Measurements from ENCODE around the gene ATP6V0E2. TPM values are rescaled to one million over a fixed set of nuclear protein-coding genes. Genes with fewer than 3 reads are reported as not detected.

ATP6V0E2 gene
- total and polyA plus RNA-seq, 2 donors from 2014 or later = 19.8 to 138 TPM

DNA sequence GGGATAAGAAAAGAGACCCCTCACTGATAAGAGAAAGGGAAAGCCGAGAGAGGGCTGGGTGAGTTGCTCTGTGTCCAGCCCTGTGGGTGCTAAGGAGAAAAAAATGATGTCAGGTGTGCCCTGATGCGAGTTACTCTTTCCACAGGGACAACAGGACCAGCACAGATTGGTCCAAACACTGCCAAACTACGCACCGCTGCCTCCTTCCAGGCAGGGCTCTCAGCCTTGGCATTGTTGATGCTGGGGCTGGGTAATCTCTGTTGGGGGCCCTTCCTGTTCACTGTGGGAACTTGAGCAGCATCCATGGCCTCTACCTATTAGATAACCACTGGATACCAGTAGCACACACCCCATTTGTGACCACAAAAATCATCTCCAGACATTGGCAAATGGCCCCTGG, 10.3 kb upstream of the ATP6V0E2 start:
- no peak for TF ChIP-seq CTCF (IDR thresholded peaks at IDR 0.05; ENCODE audit: borderline replicate concordance, extremely low read depth, insufficient read depth)
- no peaks in the 10 kb centered on the region for H3K27me3 ChIP-seq (ENCODE audit: control insufficient read depth, insufficient read depth, low read length)
- no peak for FAIRE-seq
- H3K27ac ChIP-seq (ENCODE audit: low read depth in 2 of 2, low read length in 2 of 2) = no peak overlapping the region
- intact Hi-C loops (cut with DNase I) = no loop called here
- H3K4me1 ChIP-seq (ENCODE audit: control insufficient read depth in 2 of 3, insufficient read depth in 2 of 3, low read depth in 1 of 3, low read length in 3 of 3) = no peaks in the 10 kb centered on the region
- H3K9ac ChIP-seq (ENCODE audit: low read length in 3 of 3) = no peak overlapping the region
- H3K4me3 ChIP-seq (ENCODE audit: low read length in 3 of 3) = no peak overlapping the region
- no peak for DNase-seq
- H3K9me3 ChIP-seq (ENCODE audit: control insufficient read depth in 2 of 3, insufficient read depth in 1 of 3, low read length in 3 of 3) = no peaks in the 10 kb centered on the region
- peaks cover 0 to 34% (median 14%) of the 10 kb centered on the region in 3 donors for H3K36me3 ChIP-seq (ENCODE audit: control insufficient read depth in 2 of 3, insufficient read depth in 3 of 3, low read length in 3 of 3)

GRCh38 chr7:149864023-149864422, 9.7 kb upstream of the ATP6V0E2 start:
- no peak for TF ChIP-seq CTCF (IDR thresholded peaks at IDR 0.05; ENCODE audit: borderline replicate concordance, extremely low read depth, insufficient read depth)
- no peaks in the 10 kb centered on the region for H3K27me3 ChIP-seq (ENCODE audit: control insufficient read depth, insufficient read depth, low read length)
- intact Hi-C loops (cut with DNase I) = no loop called here
- H3K9me3 ChIP-seq (ENCODE audit: control insufficient read depth in 2 of 3, insufficient read depth in 1 of 3, low read length in 3 of 3) = no peaks in the 10 kb centered on the region
- no peak for FAIRE-seq
- DNase-seq = no peak
- H3K4me3 ChIP-seq (ENCODE audit: low read length in 3 of 3) = no peak overlapping the region
- peaks cover 0 to 34% (median 14%) of the 10 kb centered on the region in 3 donors for H3K36me3 ChIP-seq (ENCODE audit: control insufficient read depth in 2 of 3, insufficient read depth in 3 of 3, low read length in 3 of 3)
- H3K9ac ChIP-seq (ENCODE audit: low read length in 3 of 3) = no peak overlapping the region
- H3K27ac ChIP-seq (ENCODE audit: low read depth in 2 of 2, low read length in 2 of 2) = no peak overlapping the region
- no peaks in the 10 kb centered on the region for H3K4me1 ChIP-seq (ENCODE audit: control insufficient read depth in 2 of 3, insufficient read depth in 2 of 3, low read depth in 1 of 3, low read length in 3 of 3)

- TF ChIP-seq CTCF (IDR thresholded peaks at IDR 0.05; ENCODE audit: borderline replicate concordance, extremely low read depth, insufficient read depth) = no peak
- intact Hi-C loops (cut with DNase I) = no loop called here
Measured at GRCh38 chr7:149864751-149865150, 9.0 kb upstream of the ATP6V0E2 start.

GRCh38 chr7:149865437-149865836, 8.3 kb upstream of the ATP6V0E2 start:
- Histone ChIP-seq H3K36me3 (ENCODE audit: control insufficient read depth in 2 of 3, insufficient read depth in 3 of 3, low read length in 3 of 3) (peaks cover 0 to 26% (median 14%) of the 10 kb centered on the region in 3 donors), H3K9ac (ENCODE audit: low read length in 3 of 3) (no peak overlapping the region), H3K4me1 (ENCODE audit: control insufficient read depth in 2 of 3, insufficient read depth in 2 of 3, low read depth in 1 of 3, low read length in 3 of 3) (no peaks in the 10 kb centered on the region), H3K27ac (ENCODE audit: low read depth in 2 of 2, low read length in 2 of 2) (no peak overlapping the region), H3K4me3 (ENCODE audit: low read length in 3 of 3) (no peak overlapping the region), H3K9me3 (ENCODE audit: control insufficient read depth in 2 of 3, insufficient read depth in 1 of 3, low read length in 3 of 3) (no peaks in the 10 kb centered on the region), H3K27me3 (ENCODE audit: control insufficient read depth, insufficient read depth, low read length) (no peaks in the 10 kb centered on the region)
- FAIRE-seq (no peak), DNase-seq (peak in 1 of 5 donors; percentile 69)
- TF ChIP-seq CTCF (IDR thresholded peaks at IDR 0.05; ENCODE audit: borderline replicate concordance, extremely low read depth, insufficient read depth) = no peak
- intact Hi-C loops (cut with DNase I) = no loop called here

More at GRCh38 chr7:149864751-149865150, 9.0 kb upstream of the ATP6V0E2 start:
- Histone ChIP-seq H3K36me3 (ENCODE audit: control insufficient read depth in 2 of 3, insufficient read depth in 3 of 3, low read length in 3 of 3) (peaks cover 0 to 33% (median 14%) of the 10 kb centered on the region in 3 donors), H3K9me3 (ENCODE audit: control insufficient read depth in 2 of 3, insufficient read depth in 1 of 3, low read length in 3 of 3) (no peaks in the 10 kb centered on the region), H3K27me3 (ENCODE audit: control insufficient read depth, insufficient read depth, low read length) (no peaks in the 10 kb centered on the region), H3K9ac (ENCODE audit: low read length in 3 of 3) (no peak overlapping the region), H3K4me3 (ENCODE audit: low read length in 3 of 3) (no peak overlapping the region), H3K4me1 (ENCODE audit: control insufficient read depth in 2 of 3, insufficient read depth in 2 of 3, low read depth in 1 of 3, low read length in 3 of 3) (no peaks in the 10 kb centered on the region), H3K27ac (ENCODE audit: low read depth in 2 of 2, low read length in 2 of 2) (no peak overlapping the region)
- DNase-seq = no peak
- no peak for FAIRE-seq

Data from kidney (tissue), 14 donors.